Measurements from ENCODE around the gene NT5DC4.

The NT5DC4 gene

DNA sequence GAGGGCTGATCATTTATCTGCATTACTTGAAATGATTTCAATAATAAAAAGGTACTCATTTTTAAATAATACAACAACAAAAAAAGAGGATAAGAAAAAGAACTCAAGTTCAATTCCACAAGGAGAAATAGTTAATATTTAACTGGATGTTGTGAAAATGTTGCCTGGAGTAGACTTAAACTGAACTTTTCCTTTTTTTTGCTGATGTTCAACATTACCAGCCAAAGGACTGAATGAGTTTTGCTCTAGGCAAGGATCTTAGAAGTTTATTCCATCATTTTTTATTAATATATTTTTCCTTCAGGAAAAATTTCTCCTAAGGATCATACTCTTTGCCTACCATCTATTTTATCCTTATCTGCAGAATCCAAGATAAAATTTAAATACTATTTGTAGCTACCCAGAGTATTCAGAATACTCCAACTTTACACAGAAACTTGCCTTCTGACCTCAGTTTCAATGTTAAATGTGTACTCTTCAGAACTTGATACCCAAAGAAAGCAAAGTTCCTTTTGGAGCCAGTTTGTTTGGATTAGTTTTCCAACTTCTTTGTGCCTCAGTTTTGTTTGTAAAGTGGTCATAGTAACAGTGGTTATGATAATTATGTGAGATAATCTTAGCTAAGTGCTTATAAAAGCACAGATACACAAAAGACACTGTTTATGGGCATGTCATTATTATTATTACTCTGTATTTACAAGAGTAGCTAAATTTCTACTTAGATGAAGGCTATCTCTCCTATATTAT lies 30.8 kb downstream of the NT5DC4 start:
- FAIRE-seq (peak; percentile 61), DNase-seq (ENCODE audit: low spot score) (peak; percentile 11)

DNA sequence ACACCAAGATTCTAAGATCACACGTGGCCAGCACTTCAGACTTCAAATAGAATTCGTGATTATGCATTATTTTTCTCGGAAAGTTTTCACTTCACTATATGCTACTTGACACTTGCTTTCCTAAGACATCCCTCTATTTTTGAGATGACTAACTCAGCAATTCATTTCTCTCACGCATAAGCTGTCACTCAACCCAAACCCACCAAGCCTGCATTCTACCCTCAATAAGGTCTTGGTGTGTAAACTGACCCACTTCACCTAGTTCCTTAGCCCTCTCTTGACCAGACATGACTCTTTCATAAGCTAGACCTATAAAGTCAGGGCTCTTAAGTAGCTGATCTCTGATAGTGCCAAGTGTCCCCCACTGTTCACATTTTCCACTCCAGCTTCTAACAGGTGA lies 31.8 kb downstream of the NT5DC4 start:
- DNase-seq (ENCODE audit: low spot score) (no peak), FAIRE-seq (no peak)

GRCh38 chr2:112754564-112754963 lies 33.7 kb downstream of the NT5DC4 start:
- DNase-seq (ENCODE audit: low spot score) = no peak
- no peak for FAIRE-seq

GRCh38 chr2:112755444-112755843 lies 34.6 kb downstream of the NT5DC4 start:
- DNase-seq (ENCODE audit: low spot score) (no peak), FAIRE-seq (no peak)

- DNase-seq (ENCODE audit: low spot score) (no peak), FAIRE-seq (no peak)
Measured at GRCh38 chr2:112756207-112756606, 35.4 kb downstream of the NT5DC4 start.

- FAIRE-seq (no peak), DNase-seq (ENCODE audit: low spot score) (no peak)
Measured at GRCh38 chr2:112757265-112757664, 36.4 kb downstream of the NT5DC4 start.

- DNase-seq (ENCODE audit: low spot score) (no peak), FAIRE-seq (no peak)
Measured at GRCh38 chr2:112758711-112759110, 37.9 kb downstream of the NT5DC4 start.

DNA sequence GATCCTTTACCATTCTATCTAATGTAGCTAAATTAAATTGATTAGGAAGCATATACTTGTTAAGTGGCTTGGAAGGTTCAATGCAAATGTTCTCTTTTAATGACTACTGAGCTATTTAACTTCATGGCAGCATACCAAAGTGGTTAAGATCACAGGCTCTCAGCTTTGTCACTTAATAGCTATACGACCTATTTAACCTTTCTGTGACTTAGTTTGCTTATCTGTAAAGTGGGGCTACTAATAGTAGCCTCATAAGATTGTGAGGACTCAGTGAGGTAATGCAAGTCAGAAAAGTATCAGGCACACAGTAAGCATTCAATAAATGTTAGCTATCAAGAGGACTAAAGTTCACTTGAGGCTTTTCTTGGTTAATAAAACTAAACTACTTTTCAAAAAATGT lies 39.3 kb downstream of the NT5DC4 start:
- FAIRE-seq (no peak), DNase-seq (ENCODE audit: low spot score) (no peak)

DNA sequence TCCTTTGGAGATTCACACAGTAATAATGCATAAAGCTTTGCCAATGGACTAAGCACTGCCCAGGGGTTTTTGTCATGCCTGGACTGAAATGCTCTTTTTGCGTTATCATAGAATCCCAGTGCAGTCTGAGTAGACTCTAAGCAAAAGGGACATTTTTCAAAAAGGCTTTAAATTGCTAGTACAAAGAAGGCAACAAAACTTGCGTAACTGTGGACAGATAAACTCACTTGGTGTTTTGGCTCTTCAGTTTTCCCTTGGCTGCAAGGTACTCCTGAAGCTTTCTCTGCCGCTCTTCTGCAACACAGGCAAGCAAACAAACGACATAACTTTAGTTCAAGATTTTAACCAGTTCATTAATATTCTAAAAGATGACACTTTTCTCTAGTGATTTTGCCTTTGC lies 41.5 kb downstream of the NT5DC4 start:
- FAIRE-seq = no peak

GRCh38 chr2:112764071-112765044 lies 43.5 kb downstream of the NT5DC4 start, which contains the start of gene CKAP2L:
TSS of gene CKAP2L (minus strand) at chr2:112764609. CDS start at chr2:112764598, 11 bp downstream.
- FAIRE-seq (peak; percentile 88), DNase-seq (ENCODE audit: low spot score) (peak; percentile 94)

More for the DNA sequence above, 41.5 kb downstream of the NT5DC4 start:
- no peak for DNase-seq (ENCODE audit: low spot score)

DNA sequence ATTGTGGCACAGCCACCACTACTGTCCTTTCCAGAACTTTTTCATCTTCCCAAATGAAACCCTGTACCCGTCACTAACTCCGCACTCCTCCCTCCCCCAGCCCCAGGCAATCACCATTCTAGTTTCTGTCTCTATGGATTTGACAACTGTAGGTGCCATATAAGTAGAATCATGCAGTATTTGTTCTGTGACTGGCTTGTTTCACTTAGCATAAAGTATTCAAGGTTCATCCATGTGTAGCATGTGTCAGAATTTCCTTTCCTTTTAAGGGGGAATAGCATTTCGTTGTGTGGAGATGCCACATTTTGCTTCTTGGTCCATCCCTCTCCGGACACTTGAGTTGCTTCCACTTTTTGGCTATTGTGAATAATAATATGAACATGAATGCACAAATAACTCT lies 44.4 kb downstream of the NT5DC4 start:
- peak; percentile 31 for DNase-seq (ENCODE audit: low spot score)
- no peak for FAIRE-seq

GRCh38 chr2:112767693-112768330 lies 47.0 kb downstream of the NT5DC4 start:
- DNase-seq (ENCODE audit: low spot score) = no peak
- FAIRE-seq = no peak

GRCh38 chr2:112768432-112768831 lies 47.6 kb downstream of the NT5DC4 start:
- DNase-seq (ENCODE audit: low spot score) = no peak
- no peak for FAIRE-seq

- no peak for FAIRE-seq
- DNase-seq (ENCODE audit: low spot score) = no peak
Measured at GRCh38 chr2:112772322-112772721, 51.5 kb downstream of the NT5DC4 start.

DNA sequence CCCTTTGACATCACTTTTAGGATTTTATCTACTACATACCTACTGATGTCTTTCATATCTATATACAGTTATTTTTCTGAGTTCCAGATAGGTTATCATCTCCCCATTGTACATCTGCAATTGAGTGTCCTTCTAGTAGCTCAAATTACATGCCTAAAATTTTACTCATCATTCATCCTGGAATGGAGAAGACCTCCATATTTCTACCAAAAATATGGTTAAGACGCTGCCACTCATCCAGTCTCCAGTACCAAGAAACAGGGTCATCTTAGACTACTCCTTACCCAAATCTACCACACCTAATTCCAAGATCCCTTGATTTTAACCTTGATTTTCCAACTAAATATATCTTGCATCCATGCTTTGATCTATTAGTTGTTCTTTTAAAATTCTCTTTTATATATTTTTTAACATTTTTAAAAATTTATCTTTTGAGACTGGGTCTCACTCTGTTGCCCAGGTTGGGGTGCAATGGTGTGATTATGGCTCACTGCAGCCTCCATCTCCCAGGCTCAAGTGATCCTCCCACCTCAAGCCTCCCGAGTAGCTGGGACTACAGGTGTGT lies 52.2 kb downstream of the NT5DC4 start:
- no peak for DNase-seq (ENCODE audit: low spot score)
- no peak for FAIRE-seq

DNA sequence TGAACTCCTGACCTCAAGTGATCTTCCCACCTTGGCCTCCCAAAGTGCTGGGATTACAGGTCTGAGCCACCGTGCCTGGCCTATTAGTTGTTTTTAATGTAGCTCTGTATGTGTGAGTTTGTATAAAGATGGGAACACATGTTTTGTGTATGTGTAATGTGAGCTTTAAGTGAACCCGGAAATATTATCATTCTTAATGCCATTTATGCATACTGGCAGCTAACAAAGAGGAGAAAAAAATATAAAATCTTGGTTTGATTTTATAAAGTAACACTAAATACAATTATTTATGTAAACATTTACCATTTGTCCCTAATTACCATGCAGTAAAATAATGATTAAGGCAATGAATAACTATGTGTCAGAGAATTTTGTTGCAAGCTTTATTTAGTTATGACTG lies 52.7 kb downstream of the NT5DC4 start:
- FAIRE-seq (no peak), DNase-seq (ENCODE audit: low spot score) (no peak)

DNA sequence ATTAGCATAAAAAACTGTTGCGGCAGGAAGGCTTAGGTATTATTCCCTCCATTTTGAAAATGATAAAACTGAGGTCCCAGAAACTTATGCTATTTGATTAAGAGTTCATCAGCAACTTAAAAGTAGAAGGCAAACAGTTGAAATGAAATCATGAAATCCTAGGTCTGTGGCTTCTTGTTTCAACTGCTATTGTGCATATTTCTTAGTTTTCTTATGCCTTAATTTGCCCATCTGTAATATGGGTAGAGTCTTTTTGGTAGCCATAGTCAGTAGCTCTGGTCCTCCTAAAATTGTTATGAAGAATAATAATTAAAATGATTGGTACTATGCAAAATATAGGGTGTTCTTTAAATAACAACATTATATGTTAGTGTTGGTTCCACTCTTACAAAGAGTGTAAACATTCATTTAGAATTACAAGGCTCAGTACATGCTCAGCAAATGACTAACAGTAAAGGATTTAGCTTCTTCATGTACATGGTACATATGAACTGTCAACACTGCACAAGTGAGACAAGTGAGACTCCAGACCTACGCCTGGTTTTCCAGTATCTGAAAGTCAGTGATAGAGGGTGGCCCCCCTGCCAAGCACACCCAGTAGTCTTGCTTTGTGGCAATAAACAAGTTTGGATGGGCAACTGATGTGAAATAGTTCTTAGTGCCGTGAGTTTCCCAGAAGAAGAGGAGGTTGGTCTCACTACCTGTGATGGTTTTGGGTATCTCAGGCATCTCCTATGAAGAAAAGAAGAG lies 53.9 kb downstream of the NT5DC4 start:
- DNase-seq (ENCODE audit: low spot score) = no peak
- FAIRE-seq = no peak

GRCh38 chr2:112776113-112776512 lies 55.3 kb downstream of the NT5DC4 start:
- DNase-seq (ENCODE audit: low spot score) = no peak
- FAIRE-seq = no peak

DNA sequence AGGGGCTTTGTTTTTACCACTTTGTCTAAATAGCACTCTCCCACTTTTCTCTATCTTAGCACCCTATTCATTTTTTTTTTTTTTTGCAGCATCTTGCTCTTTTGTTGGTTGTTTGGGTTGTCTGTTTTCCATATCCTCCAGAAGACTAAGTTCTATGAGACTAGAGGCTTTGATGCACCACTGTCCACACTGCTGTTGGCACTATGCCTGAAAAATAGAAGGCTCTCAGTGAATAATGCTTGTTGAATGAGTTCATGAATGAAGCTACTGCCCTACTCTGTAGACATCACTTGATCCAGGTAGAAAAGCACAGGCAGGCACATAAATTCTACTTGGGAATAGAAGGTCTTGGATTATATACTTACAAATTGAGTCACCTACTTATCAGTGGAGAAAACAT lies 56.2 kb downstream of the NT5DC4 start:
- FAIRE-seq = no peak

DNA sequence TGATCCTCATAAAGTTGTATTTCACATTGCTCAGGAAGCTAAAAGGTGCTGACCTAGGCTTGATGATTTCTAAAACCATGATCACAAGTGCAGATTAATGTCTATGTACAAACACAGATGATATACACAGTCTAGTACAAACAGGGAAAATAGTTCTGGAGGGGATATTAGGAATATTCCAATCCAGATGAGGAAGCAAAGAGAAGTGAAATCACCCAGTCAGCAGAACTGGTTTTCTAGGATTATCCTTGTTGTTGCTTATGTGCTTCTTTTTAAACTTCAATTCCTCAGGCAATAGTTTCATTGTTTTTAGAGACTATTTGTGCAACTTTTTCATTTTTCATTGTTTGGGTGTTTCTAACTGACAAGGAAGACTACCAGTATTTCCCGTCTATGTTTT lies 58.8 kb downstream of the NT5DC4 start:
- FAIRE-seq (no peak), DNase-seq (ENCODE audit: low spot score) (no peak)

More for the DNA sequence above, 56.2 kb downstream of the NT5DC4 start:
- DNase-seq (ENCODE audit: low spot score) = no peak
